B cell (primary cell): ENCODE measurements around the gene FAM168A. TPM values are rescaled to one million over a fixed set of nuclear protein-coding genes. Genes with fewer than 3 reads are reported as not detected.

Experiments
- ATAC-seq: fragments of 200-7000 bp; cut with Tn5 transposase; one replicate; pipeline ENCODE4 v1.10.0; 2021; ENCODE audit warnings: low read depth, mild to moderate bottlenecking, moderate number of reproducible peaks, moderate library complexity
- CTCF ChIA-PET: fragments of 350-600 bp; sonication (Branson Sonifier 250); formaldehyde crosslinking; loops from one replicate; lab custom pipeline; 2021; ENCODE audit warnings: antibody characterized with exemption, inconsistent platforms; lab: Charles Lee
- POLR2A ChIA-PET: fragments of 350-600 bp; sonication (Branson Sonifier 250); formaldehyde crosslinking; loops from one replicate; lab custom pipeline; 2021; ENCODE audit warnings: antibody characterized with exemption; lab: Charles Lee
- DNase-seq: peaks from one replicate; pipeline ENCODE4 v3.0.0; 2013
- H2AFZ ChIP-seq: 2 replicates; pipeline ENCODE4 v1.6.1; 2012; ENCODE audit warnings: mild to moderate bottlenecking, low read depth, low read length; ENCODE audit not compliant: insufficient read depth, poor library complexity, severe bottlenecking
- H3K27ac ChIP-seq, 2 donors: 1 replicate in 1 of 2; 2 replicates in 1 of 2; pipeline ENCODE4 v1.5.1; 2012 to 2013; ENCODE audit warnings: low read length in 2 of 2, mild to moderate bottlenecking in 2 of 2, moderate library complexity in 1 of 2
- H3K27me3 ChIP-seq, 4 experiments: fragments of 200-600 bp in 1 of 4; sonication (generic) in 1 of 4; replicated peaks in 1 of 4; 1 replicate in 2 of 4; 2 replicates in 2 of 4; pipeline versions ENCODE4 v1.6.1 to v1.7.0; 2013 to 2016; ENCODE audit warnings: low read length in 3 of 4, mild to moderate bottlenecking in 2 of 4, mixed read lengths in 1 of 4, moderate library complexity in 1 of 4; ENCODE audit not compliant: insufficient read depth in 4 of 4, control insufficient read depth in 3 of 4; ENCODE audit errors: control extremely low read depth in 1 of 4
- H3K36me3 ChIP-seq, 2 experiments: replicated peaks in 1 of 2; 1 replicate in 1 of 2; 2 replicates in 1 of 2; pipeline versions ENCODE4 v1.6.1 to v1.7.1; 2013; ENCODE audit warnings: low read length in 1 of 2; ENCODE audit not compliant: insufficient read depth in 2 of 2, control insufficient read depth in 1 of 2; ENCODE audit errors: control extremely low read depth in 1 of 2, extremely low read depth in 1 of 2
- H3K4me1 ChIP-seq, 2 donors: fragments of 200-600 bp in 1 of 2; sonication (generic) in 1 of 2; 1 replicate in 1 of 2; 2 replicates in 1 of 2; pipeline versions ENCODE4 v1.5.1 to v1.6.1; 2013 to 2017; ENCODE audit warnings: low read length in 2 of 2; ENCODE audit not compliant: control insufficient read depth in 2 of 2, insufficient read depth in 2 of 2
- H3K4me2 ChIP-seq: replicated peaks from 2 replicates; pipeline ENCODE3; 2012; ENCODE audit warnings: mild to moderate bottlenecking, low read depth, low read length; ENCODE audit not compliant: poor library complexity, severe bottlenecking
- H3K4me3 ChIP-seq, 5 experiments: fragments of 200-600 bp in 1 of 5; sonication (generic) in 1 of 5; 1 replicate in 3 of 5; 2 replicates in 2 of 5; pipeline versions ENCODE4 v1.5.1 to v1.7.0; 2011 to 2016; ENCODE audit warnings: low read length in 4 of 5, mild to moderate bottlenecking in 4 of 5, low read depth in 2 of 5, control low read depth in 1 of 5, moderate library complexity in 1 of 5; ENCODE audit not compliant: insufficient read depth in 1 of 5; ENCODE audit errors: control extremely low read depth in 1 of 5, extremely low read depth in 1 of 5
- H3K79me2 ChIP-seq: fragments of 200-600 bp; sonication (generic); one replicate; pipeline ENCODE4 v1.6.0; 2016; ENCODE audit warnings: low read length; ENCODE audit not compliant: control insufficient read depth, insufficient read depth
- H3K9ac ChIP-seq: fragments of 200-600 bp; sonication (generic); 2 replicates; pipeline ENCODE4 v1.6.1; 2017; ENCODE audit warnings: mild to moderate bottlenecking, low read length, moderate library complexity
- H3K9me3 ChIP-seq, 3 donors: one replicate each; pipeline versions ENCODE4 v1.6.1 to v1.7.1; 2013; ENCODE audit warnings: low read length in 2 of 3; ENCODE audit not compliant: control insufficient read depth in 2 of 3, insufficient read depth in 1 of 3; ENCODE audit errors: control extremely low read depth in 1 of 3
- H4K20me1 ChIP-seq: 2 replicates; pipeline ENCODE4 v1.6.0; 2012; ENCODE audit warnings: mild to moderate bottlenecking, low read length; ENCODE audit not compliant: insufficient read depth, control insufficient read depth, poor library complexity, severe bottlenecking
- H3K27ac Mint-ChIP-seq: one replicate; pipeline ENCODE4 v1.8.0; 2021; ENCODE audit warnings: mixed read lengths
- H3K27me3 Mint-ChIP-seq: one replicate; pipeline ENCODE4 v1.8.0; 2021; ENCODE audit warnings: mixed read lengths
- H3K4me1 Mint-ChIP-seq: one replicate; pipeline ENCODE4 v1.8.0; 2021; ENCODE audit warnings: mixed read lengths
- H3K4me3 Mint-ChIP-seq: one replicate; pipeline ENCODE4 v1.8.0; 2021; ENCODE audit warnings: mixed read lengths
- H3K9me3 Mint-ChIP-seq: one replicate; pipeline ENCODE4 v1.8.0; 2022; ENCODE audit warnings: mixed read lengths; ENCODE audit not compliant: insufficient read depth
- EZH2 ChIP-seq: IDR thresholded peaks from 2 replicates; pipeline ENCODE4 v1.6.1; 2012; ENCODE audit warnings: borderline replicate concordance, low read depth, mild to moderate bottlenecking, moderate library complexity, low read length; ENCODE audit not compliant: insufficient read depth, poor library complexity, severe bottlenecking
- WGBS: methylation state at CpG from one replicate; pipeline ENCODE4 v1.1.5; 2013; ENCODE audit warnings: missing lambda C conversion rate; ENCODE audit not compliant: insufficient coverage; 5-methylcytosine and 5-hydroxymethylcytosine counted together
- intact Hi-C: fragments of 100-400 bp; cut with micrococcal nuclease; formaldehyde crosslinking; loops from one replicate; pipeline ENCODE4 v1.10.0; 2022
- polyA plus RNA-seq: library from polyadenylated mRNA; depleted of rRNA; stranded (reverse); fragments of >200 nt; gene quantifications from 2 replicates; pipeline ENCODE4 v1.2.3, GENCODE V29; 2012
- total RNA-seq, 2 donors: library from RNA; stranded (reverse); fragments of 120-200 nt in 1 of 2; gene quantifications; 1 replicate in 1 of 2; 2 replicates in 1 of 2; pipeline versions ENCODE4 v1.2.3 to v1.2.4, GENCODE V29; 2013 to 2022
- TF ChIP-seq, protein P1 (sequence below): fragments of 200-600 bp; IDR thresholded peaks from one replicate; pipeline ENCODE4 v1.8.0; 2022; ENCODE audit warnings: antibody characterized with exemption, mild to moderate bottlenecking

FAM168A gene
- total and polyA plus RNA-seq, 2 donors (not counting 1 experiment from before 2014, with no cell fraction given), result 11.0 to 26.8 TPM

DNA sequence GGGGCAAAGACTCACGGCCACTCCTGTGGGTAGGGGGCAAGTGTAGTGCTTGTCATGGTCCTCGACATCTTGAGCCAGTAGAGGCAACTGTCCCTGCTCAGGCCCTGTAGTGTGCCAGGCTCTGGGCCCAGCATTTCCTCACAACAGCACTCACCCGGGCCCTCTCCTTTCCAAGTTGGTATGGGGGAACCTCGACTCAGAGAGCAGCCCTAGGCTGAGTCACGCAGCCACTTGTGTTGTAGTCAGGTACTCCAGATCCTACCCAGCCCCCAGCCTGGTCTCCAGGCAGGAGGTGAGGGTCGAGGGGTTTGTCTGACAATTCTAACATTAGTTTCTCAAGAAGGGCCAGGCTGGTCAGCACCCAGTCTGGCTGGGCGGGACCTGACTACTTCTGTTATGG, 217.6 kb downstream of the FAM168A start:
- peak overlapping the region; percentile 100 for H3K4me3 Mint-ChIP-seq
- peaks cover 92% of the 10 kb centered on the region for H3K4me1 Mint-ChIP-seq
- no peaks in the 10 kb centered on the region for H3K9me3 Mint-ChIP-seq
- H2AFZ ChIP-seq, result no peak overlapping the region
- H3K79me2 ChIP-seq, result peaks cover 89% of the 10 kb centered on the region
- WGBS, result 79% methylated on average over 4 of the region's 7 CpGs
- peaks cover 0 to 27% of the 10 kb centered on the region in 2 experiments for H3K36me3 ChIP-seq
- CTCF ChIA-PET, result interaction anchor here (2.0 to 23.8 kb wide), 2 partner anchors 7 to 29 kb away, joined by 16 to 311 read pairs; no protein-coding TSS in a partner anchor
- no peaks in the 10 kb centered on the region for H3K27me3 ChIP-seq
- no peaks in the 10 kb centered on the region for H3K27me3 Mint-ChIP-seq
- POLR2A ChIA-PET, result no interaction called here
- H3K9ac ChIP-seq, result peak overlapping the region; percentile 42
- peak overlapping the region; percentile 98 for H3K27ac ChIP-seq
- H4K20me1 ChIP-seq, result peaks cover 51% of the 10 kb centered on the region
- peak overlapping the region; percentile 89 for H3K4me2 ChIP-seq
- no peak for DNase-seq
- H3K4me1 ChIP-seq, result peaks cover 86 to 91% of the 10 kb centered on the region in 2 donors
- H3K9me3 ChIP-seq, result no peaks in the 10 kb centered on the region
- H3K27ac Mint-ChIP-seq, result peak overlapping the region; percentile 99
- no peak for ATAC-seq
- no peak overlapping the region for H3K4me3 ChIP-seq
- intact Hi-C loops, result loop anchor here (5.0 kb wide), 2 partner anchors 93 to 228 kb away; no protein-coding TSS in a partner anchor
- TF ChIP-seq EZH2, result no peak
- TF ChIP-seq, protein P1, sequence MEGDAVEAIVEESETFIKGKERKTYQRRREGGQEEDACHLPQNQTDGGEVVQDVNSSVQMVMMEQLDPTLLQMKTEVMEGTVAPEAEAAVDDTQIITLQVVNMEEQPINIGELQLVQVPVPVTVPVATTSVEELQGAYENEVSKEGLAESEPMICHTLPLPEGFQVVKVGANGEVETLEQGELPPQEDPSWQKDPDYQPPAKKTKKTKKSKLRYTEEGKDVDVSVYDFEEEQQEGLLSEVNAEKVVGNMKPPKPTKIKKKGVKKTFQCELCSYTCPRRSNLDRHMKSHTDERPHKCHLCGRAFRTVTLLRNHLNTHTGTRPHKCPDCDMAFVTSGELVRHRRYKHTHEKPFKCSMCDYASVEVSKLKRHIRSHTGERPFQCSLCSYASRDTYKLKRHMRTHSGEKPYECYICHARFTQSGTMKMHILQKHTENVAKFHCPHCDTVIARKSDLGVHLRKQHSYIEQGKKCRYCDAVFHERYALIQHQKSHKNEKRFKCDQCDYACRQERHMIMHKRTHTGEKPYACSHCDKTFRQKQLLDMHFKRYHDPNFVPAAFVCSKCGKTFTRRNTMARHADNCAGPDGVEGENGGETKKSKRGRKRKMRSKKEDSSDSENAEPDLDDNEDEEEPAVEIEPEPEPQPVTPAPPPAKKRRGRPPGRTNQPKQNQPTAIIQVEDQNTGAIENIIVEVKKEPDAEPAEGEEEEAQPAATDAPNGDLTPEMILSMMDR, result no peak

DNA sequence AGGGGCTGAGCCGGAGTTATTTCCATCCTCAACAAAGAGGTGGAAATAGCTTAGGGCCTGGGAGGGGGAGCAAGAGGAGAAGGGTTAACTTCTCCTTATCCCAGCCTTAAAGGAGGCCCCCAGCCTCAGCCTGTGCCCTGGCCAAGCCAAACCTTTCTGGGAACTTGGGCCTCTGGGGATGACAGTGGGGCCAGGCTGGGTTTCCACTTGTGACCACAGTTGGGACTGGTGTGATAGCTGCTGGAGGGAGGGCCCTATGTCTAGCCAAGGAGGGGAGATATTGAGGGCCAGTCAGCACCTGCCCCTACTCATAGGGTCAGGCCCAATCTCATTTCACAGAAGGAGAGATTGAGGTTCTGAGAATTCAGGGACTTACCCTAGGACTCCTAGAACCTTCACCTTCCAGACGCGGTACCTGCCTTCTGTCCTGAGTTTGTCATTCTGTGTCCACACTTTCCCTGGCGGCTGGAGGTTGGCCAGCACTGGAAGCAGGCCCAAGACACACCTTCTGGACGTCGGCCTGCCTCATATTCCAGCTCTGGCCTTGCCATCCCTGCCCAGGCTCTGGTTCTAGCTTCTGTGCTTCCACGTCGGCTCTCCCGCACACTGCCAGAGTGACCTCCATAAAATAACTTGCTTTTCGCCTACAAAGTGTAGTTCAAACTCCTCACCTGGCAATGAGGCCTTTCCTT, 218.6 kb downstream of the FAM168A start:
- peaks cover 51% of the 10 kb centered on the region for H4K20me1 ChIP-seq
- H3K4me1 ChIP-seq, result peaks cover 79 to 87% of the 10 kb centered on the region in 2 donors
- H3K27ac Mint-ChIP-seq, result peak overlapping the region; percentile 99
- intact Hi-C loops, result no loop called here
- peaks cover 0 to 27% of the 10 kb centered on the region in 2 experiments for H3K36me3 ChIP-seq
- ChIA-PET CTCF (interaction anchor here (1.2 to 23.8 kb wide), 3 partner anchors 8 to 28 kb away, joined by 4 to 311 read pairs (median 16); no protein-coding TSS in a partner anchor), POLR2A (interaction anchor here (0.5 to 1.3 kb wide), 2 partner anchors 10 to 945 kb away, joined by 5 to 12 read pairs; partner anchors contain the start of gene CLPB)
- no peak for TF ChIP-seq EZH2
- TF ChIP-seq, protein P1, result no peak
- H3K9ac ChIP-seq, result peak overlapping the region; percentile 98
- H3K4me2 ChIP-seq, result peak overlapping the region; percentile 89
- ATAC-seq (no peak), DNase-seq (no peak)
- H3K9me3 Mint-ChIP-seq, result no peaks in the 10 kb centered on the region
- peaks cover 95% of the 10 kb centered on the region for H3K79me2 ChIP-seq
- no peak overlapping the region for H2AFZ ChIP-seq
- no peaks in the 10 kb centered on the region for H3K9me3 ChIP-seq
- peak overlapping the region in 4 of 5 experiments; percentile 13 to 95 (median 90) for H3K4me3 ChIP-seq
- 72% methylated on average over 9 of the region's 10 CpGs for WGBS
- H3K4me1 Mint-ChIP-seq, result peaks cover 85% of the 10 kb centered on the region
- H3K27me3 Mint-ChIP-seq, result no peaks in the 10 kb centered on the region
- peak overlapping the region; percentile 98 for H3K27ac ChIP-seq
- peak overlapping the region; percentile 100 for H3K4me3 Mint-ChIP-seq
- H3K27me3 ChIP-seq, result no peaks in the 10 kb centered on the region
